ENCODE measurements around the gene MRPS6.

GRCh38 chr21:34034369-34035014 lies 38.9 kb upstream of the MRPS6 start:
- TF ChIP-seq EZH2 (IDR thresholded peaks at IDR 0.05; ENCODE audit: borderline replicate concordance, low read length), result no peak
- TF ChIP-seq, protein P1, sequence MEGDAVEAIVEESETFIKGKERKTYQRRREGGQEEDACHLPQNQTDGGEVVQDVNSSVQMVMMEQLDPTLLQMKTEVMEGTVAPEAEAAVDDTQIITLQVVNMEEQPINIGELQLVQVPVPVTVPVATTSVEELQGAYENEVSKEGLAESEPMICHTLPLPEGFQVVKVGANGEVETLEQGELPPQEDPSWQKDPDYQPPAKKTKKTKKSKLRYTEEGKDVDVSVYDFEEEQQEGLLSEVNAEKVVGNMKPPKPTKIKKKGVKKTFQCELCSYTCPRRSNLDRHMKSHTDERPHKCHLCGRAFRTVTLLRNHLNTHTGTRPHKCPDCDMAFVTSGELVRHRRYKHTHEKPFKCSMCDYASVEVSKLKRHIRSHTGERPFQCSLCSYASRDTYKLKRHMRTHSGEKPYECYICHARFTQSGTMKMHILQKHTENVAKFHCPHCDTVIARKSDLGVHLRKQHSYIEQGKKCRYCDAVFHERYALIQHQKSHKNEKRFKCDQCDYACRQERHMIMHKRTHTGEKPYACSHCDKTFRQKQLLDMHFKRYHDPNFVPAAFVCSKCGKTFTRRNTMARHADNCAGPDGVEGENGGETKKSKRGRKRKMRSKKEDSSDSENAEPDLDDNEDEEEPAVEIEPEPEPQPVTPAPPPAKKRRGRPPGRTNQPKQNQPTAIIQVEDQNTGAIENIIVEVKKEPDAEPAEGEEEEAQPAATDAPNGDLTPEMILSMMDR (conservative IDR thresholded peaks at IDR 0.05 in 1 of 2, IDR thresholded peaks at IDR 0.05 in 1 of 2; ENCODE audit: extremely low read depth in 1 of 2, insufficient read depth in 1 of 2, low read depth in 1 of 2, low read length in 2 of 2), result no peak
